22Rv1 (cell line): Measurements from ENCODE around the gene DIP2C.

Source experiments
- H3K27ac ChIP-seq: fragments of 450-650 bp; 2 replicates; pipeline ENCODE4 v1.5.1; 2017
- ZFX ChIP-seq: fragments of 450-650 bp; IDR thresholded peaks from 2 replicates; pipeline ENCODE4 v1.6.1; 2017; ENCODE audit warnings: antibody characterized with exemption, borderline replicate concordance
- TF ChIP-seq, protein P1 (sequence below): fragments of 450-650 bp; IDR thresholded peaks from 2 replicates; pipeline ENCODE4 v1.5.1; 2017; ENCODE audit warnings: mild to moderate bottlenecking

DIP2C gene

DNA sequence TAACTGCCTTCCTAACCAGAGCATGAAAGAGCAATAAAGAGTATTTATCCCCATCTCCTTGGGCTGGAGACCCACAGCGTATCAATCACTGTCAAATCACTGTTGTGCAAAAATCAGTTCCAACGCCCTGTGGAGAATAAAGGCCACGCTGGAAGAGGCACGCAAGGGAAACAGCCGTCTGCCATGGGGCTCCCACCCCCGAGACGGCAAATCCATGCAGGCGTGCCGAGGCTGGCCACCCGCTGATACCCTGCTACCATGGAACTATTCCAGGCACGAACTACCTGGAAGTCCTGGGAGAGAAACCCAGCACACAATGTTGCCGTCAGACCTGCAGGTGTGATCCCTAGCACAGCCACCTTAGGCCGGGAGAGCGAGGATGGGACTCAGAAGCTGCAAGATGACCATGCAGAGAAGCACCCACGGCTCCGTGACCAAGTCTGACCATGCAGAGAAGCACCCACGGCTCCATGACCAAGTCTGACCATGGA is 185.3 kb downstream of the DIP2C start:
- H3K27ac ChIP-seq, result no peak overlapping the region
- TF ChIP-seq, protein P1, sequence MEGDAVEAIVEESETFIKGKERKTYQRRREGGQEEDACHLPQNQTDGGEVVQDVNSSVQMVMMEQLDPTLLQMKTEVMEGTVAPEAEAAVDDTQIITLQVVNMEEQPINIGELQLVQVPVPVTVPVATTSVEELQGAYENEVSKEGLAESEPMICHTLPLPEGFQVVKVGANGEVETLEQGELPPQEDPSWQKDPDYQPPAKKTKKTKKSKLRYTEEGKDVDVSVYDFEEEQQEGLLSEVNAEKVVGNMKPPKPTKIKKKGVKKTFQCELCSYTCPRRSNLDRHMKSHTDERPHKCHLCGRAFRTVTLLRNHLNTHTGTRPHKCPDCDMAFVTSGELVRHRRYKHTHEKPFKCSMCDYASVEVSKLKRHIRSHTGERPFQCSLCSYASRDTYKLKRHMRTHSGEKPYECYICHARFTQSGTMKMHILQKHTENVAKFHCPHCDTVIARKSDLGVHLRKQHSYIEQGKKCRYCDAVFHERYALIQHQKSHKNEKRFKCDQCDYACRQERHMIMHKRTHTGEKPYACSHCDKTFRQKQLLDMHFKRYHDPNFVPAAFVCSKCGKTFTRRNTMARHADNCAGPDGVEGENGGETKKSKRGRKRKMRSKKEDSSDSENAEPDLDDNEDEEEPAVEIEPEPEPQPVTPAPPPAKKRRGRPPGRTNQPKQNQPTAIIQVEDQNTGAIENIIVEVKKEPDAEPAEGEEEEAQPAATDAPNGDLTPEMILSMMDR, result no peak
- no peak for TF ChIP-seq ZFX

DNA sequence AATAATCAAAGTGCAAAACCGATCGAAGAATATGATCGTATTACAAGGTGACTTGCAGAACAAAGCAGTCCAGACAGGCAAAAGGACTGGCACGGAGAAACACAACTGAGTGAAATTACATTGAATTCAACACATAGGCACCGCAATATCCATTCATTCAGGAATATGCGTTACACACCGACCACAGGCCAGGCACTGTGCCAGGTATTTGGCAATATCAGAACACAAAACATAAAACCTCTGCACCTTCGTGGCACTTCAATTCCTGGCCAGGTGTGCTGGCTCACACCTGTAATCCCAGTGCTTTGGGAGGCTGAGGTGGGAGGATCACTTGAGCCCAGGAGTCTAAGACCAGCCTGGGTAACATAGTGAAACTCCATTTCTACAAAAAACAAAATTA is 187.9 kb downstream of the DIP2C start:
- TF ChIP-seq ZFX, result no peak
- TF ChIP-seq, protein P1, result no peak
- no peak overlapping the region for H3K27ac ChIP-seq

- TF ChIP-seq, protein P1, result no peak
- no peak for TF ChIP-seq ZFX
- H3K27ac ChIP-seq, result no peak overlapping the region
Observed at GRCh38 chr10:500876-501275, 188.6 kb downstream of the DIP2C start.

GRCh38 chr10:499991-500390 is 189.5 kb downstream of the DIP2C start:
- no peak overlapping the region for H3K27ac ChIP-seq
- no peak for TF ChIP-seq ZFX
- TF ChIP-seq, protein P1, result no peak

DNA sequence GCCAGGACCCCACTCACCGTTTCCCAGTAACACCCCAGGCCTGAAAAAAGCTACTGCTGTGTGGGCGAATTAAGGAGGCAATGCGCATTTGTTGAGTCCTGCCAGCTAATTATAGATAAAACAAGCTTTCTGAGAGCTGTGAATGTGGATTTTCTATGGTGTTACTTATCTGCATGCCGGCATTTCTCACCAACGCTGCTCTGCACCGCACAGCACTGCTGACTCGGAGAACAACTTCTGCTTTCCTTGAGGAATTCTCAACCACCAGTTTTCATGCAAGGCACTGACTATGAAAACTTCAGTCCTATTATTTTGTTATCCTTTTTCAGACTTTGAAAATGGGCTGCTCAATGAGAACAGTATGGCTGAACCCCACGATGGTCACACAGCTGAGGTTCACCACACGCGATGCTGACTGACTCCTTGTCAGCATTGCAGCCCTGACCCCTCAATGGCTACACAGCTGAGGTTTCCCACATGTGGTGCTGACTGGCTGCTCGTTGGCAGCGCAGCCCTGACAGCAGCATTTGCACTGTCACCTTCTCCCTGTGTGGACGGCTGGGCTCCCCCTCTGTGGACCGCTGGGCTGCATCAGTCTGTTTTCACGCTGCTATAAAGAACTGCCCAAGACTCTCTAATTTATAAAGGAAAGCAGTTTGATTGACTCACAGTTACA is 190.6 kb downstream of the DIP2C start:
- TF ChIP-seq, protein P1, result no peak
- TF ChIP-seq ZFX, result no peak
- H3K27ac ChIP-seq, result no peak overlapping the region

GRCh38 chr10:497898-498451 is 191.5 kb downstream of the DIP2C start:
- no peak for TF ChIP-seq ZFX
- TF ChIP-seq, protein P1, result no peak
- H3K27ac ChIP-seq, result no peak overlapping the region

GRCh38 chr10:497289-497688 is 192.2 kb downstream of the DIP2C start:
- TF ChIP-seq ZFX, result no peak
- TF ChIP-seq, protein P1, result no peak
- H3K27ac ChIP-seq, result no peak overlapping the region
